Panc1 (cell line): ENCODE data around the gene RGS5. TPM values are rescaled to one million over a fixed set of nuclear protein-coding genes. Genes with fewer than 3 reads are reported as not detected.

Source experiments
- ATAC-seq: fragments of 200-7000 bp; cut with Tn5 transposase; 2 replicates; pipeline ENCODE4 v1.9.1; 2020; ENCODE audit warnings: mild to moderate bottlenecking, moderate library complexity
- BruUV-seq: library from RNA; stranded (reverse); fragments of 400-500 nt; replicated peaks from 2 replicates; lab custom pipeline; 2021; lab: Mats Ljungman, UMichigan
- CTCF ChIA-PET: fragments of 300-600 bp; sonication (Branson Sonifier 250); formaldehyde crosslinking; loops from one replicate; lab custom pipeline; 2022; ENCODE audit warnings: antibody characterized with exemption; lab: Charles Lee
- POLR2A ChIA-PET: fragments of 300-600 bp; sonication (Branson Sonifier 250); formaldehyde crosslinking; loops from one replicate; lab custom pipeline; 2022; ENCODE audit warnings: antibody characterized with exemption; lab: Charles Lee
- DNase-seq: peaks from one replicate; pipeline ENCODE4 v3.0.0-alpha.2; 2010; ENCODE audit warnings: low read depth, low spot score
- H3K27ac ChIP-seq: 2 replicates; pipeline ENCODE4 v1.5.1; 2011; ENCODE audit warnings: mild to moderate bottlenecking, low read length, inconsistent platforms
- H3K27me3 ChIP-seq: fragments of 200-500 bp; sonication (Bioruptor generic); 2 replicates; pipeline ENCODE4 v1.6.0; 2014; ENCODE audit warnings: low read length, inconsistent platforms; ENCODE audit not compliant: control insufficient read depth, insufficient read depth
- H3K36me3 ChIP-seq: fragments of 200-500 bp; sonication (Bioruptor generic); 2 replicates; pipeline ENCODE4 v1.5.1; 2014; ENCODE audit warnings: inconsistent platforms, mild to moderate bottlenecking, low read length, moderate library complexity; ENCODE audit not compliant: control insufficient read depth, insufficient read depth
- H3K4me1 ChIP-seq: 2 replicates; pipeline ENCODE4 v1.5.1; 2011; ENCODE audit warnings: inconsistent platforms, mild to moderate bottlenecking, low read length, moderate library complexity; ENCODE audit not compliant: control insufficient read depth, insufficient read depth
- H3K4me3 ChIP-seq, 2 experiments: 2 replicates each; pipeline ENCODE4 v1.5.1; 2011 to 2012; ENCODE audit warnings: low read depth in 2 of 2, low read length in 2 of 2, mild to moderate bottlenecking in 2 of 2, inconsistent platforms in 1 of 2, moderate library complexity in 1 of 2
- H3K9me3 ChIP-seq: fragments of 200-500 bp; sonication (Bioruptor generic); 2 replicates; pipeline ENCODE4 v1.5.1; 2014; ENCODE audit warnings: low read depth, mild to moderate bottlenecking, inconsistent platforms, low read length, moderate library complexity; ENCODE audit not compliant: control insufficient read depth, insufficient read depth
- POLR2AphosphoS5 ChIP-seq: IDR thresholded peaks from 2 replicates; pipeline ENCODE4 v1.6.1; 2012; ENCODE audit warnings: mild to moderate bottlenecking, low read depth, low read length, moderate library complexity
- SIN3A ChIP-seq: IDR thresholded peaks from 2 replicates; pipeline ENCODE4 v1.6.1; 2012; ENCODE audit warnings: low read depth, mild to moderate bottlenecking, low read length, moderate library complexity, borderline replicate concordance; ENCODE audit not compliant: insufficient read depth
- TCF7L2 ChIP-seq: IDR thresholded peaks from 2 replicates; pipeline ENCODE4 v1.6.1; 2011; ENCODE audit warnings: mild to moderate bottlenecking, low read depth, low read length, inconsistent platforms
- in situ Hi-C: cut with HindIII; loops from 2 replicates; pipeline ENCODE4 v1.10.0; 2016; ENCODE audit warnings: low sequenced_read_pairs, low pct_unique_long_range_greater_than_20kb
- intact Hi-C: fragments of 100-400 bp; cut with micrococcal nuclease; formaldehyde crosslinking; loops from one replicate; pipeline ENCODE4 v1.10.0; 2022; ENCODE audit not compliant: unreplicated experiment
- total RNA-seq: library from RNA; stranded (reverse); gene quantifications from one replicate; pipeline ENCODE4 v1.2.1, GENCODE V29; 2021; ENCODE audit not compliant: unreplicated experiment
- TF ChIP-seq, protein P1 (sequence below), 2 experiments: IDR thresholded peaks; 2 replicates each; pipeline ENCODE4 v1.6.1; 2011 to 2012; ENCODE audit warnings: low read depth in 2 of 2, control low read depth in 1 of 2, low read length in 1 of 2, mild to moderate bottlenecking in 1 of 2, moderate library complexity in 1 of 2; ENCODE audit not compliant: insufficient read depth in 1 of 2
- TF ChIP-seq, protein P2 (sequence below): fragments of 450-650 bp; IDR thresholded peaks from 2 replicates; pipeline ENCODE4 v1.5.1; 2017; ENCODE audit warnings: mild to moderate bottlenecking

Gene RGS5
- total RNA-seq, 1 experiment from 2014 or later, result 1.5 TPM

DNA sequence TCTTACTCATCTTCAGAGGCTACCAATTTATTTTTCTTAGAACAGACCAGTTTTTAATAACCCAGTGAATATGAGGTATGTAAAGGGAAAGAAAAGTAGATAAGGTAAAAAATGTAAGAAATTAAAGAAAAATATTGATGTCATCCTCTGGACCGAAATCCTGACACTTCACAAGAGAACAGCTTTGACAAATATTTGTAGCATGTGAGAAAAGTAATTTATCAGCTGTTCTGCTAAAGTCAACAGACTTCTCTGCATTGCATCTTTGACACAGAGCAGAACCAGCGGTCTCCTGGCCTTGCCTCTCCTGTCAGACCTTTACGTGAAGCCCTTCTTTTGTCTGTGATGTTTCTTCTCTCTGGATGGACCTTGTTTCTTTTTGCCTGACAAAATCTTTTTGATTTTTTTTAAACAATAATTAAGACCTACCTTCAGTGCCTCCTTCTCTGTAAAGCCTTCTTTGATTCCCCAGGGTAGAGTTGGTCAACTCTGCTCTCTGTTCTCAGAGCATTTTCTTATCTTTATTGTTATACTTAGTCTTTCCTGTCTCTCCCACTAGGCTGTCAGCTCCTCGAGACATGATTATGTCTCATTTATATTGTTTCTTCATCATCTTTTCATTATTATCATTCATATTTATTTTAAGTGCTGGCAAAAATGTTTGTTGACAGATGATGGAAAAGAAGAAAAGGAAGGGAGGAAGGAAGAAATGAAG lies 98.2 kb downstream of the RGS5 start:
- DNase-seq (no peak), ATAC-seq (no peak)
- no peak overlapping the region for H3K27ac ChIP-seq
- no peak overlapping the region for H3K4me3 ChIP-seq
- no peak for TF ChIP-seq POLR2AphosphoS5
- TF ChIP-seq, protein P1, sequence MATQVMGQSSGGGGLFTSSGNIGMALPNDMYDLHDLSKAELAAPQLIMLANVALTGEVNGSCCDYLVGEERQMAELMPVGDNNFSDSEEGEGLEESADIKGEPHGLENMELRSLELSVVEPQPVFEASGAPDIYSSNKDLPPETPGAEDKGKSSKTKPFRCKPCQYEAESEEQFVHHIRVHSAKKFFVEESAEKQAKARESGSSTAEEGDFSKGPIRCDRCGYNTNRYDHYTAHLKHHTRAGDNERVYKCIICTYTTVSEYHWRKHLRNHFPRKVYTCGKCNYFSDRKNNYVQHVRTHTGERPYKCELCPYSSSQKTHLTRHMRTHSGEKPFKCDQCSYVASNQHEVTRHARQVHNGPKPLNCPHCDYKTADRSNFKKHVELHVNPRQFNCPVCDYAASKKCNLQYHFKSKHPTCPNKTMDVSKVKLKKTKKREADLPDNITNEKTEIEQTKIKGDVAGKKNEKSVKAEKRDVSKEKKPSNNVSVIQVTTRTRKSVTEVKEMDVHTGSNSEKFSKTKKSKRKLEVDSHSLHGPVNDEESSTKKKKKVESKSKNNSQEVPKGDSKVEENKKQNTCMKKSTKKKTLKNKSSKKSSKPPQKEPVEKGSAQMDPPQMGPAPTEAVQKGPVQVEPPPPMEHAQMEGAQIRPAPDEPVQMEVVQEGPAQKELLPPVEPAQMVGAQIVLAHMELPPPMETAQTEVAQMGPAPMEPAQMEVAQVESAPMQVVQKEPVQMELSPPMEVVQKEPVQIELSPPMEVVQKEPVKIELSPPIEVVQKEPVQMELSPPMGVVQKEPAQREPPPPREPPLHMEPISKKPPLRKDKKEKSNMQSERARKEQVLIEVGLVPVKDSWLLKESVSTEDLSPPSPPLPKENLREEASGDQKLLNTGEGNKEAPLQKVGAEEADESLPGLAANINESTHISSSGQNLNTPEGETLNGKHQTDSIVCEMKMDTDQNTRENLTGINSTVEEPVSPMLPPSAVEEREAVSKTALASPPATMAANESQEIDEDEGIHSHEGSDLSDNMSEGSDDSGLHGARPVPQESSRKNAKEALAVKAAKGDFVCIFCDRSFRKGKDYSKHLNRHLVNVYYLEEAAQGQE (IDR thresholded peaks at IDR 0.05; ENCODE audit: insufficient read depth in 1 of 2, low read depth in 2 of 2, low read length in 1 of 2), result no peak
- TF ChIP-seq, protein P2, sequence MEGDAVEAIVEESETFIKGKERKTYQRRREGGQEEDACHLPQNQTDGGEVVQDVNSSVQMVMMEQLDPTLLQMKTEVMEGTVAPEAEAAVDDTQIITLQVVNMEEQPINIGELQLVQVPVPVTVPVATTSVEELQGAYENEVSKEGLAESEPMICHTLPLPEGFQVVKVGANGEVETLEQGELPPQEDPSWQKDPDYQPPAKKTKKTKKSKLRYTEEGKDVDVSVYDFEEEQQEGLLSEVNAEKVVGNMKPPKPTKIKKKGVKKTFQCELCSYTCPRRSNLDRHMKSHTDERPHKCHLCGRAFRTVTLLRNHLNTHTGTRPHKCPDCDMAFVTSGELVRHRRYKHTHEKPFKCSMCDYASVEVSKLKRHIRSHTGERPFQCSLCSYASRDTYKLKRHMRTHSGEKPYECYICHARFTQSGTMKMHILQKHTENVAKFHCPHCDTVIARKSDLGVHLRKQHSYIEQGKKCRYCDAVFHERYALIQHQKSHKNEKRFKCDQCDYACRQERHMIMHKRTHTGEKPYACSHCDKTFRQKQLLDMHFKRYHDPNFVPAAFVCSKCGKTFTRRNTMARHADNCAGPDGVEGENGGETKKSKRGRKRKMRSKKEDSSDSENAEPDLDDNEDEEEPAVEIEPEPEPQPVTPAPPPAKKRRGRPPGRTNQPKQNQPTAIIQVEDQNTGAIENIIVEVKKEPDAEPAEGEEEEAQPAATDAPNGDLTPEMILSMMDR, result no peak
- TF ChIP-seq SIN3A, result no peak
- no peak for TF ChIP-seq TCF7L2
- in situ Hi-C loops, result no loop called here
- intact Hi-C loops, result no loop called here
- no peaks in the 10 kb centered on the region for H3K4me1 ChIP-seq
- BruUV-seq, result no TSS peak
- CTCF ChIA-PET, result no interaction called here
- H3K9me3 ChIP-seq, result no peaks in the 10 kb centered on the region
- H3K27me3 ChIP-seq, result no peaks in the 10 kb centered on the region
- no peaks in the 10 kb centered on the region for H3K36me3 ChIP-seq
- POLR2A ChIA-PET, result no interaction called here

DNA sequence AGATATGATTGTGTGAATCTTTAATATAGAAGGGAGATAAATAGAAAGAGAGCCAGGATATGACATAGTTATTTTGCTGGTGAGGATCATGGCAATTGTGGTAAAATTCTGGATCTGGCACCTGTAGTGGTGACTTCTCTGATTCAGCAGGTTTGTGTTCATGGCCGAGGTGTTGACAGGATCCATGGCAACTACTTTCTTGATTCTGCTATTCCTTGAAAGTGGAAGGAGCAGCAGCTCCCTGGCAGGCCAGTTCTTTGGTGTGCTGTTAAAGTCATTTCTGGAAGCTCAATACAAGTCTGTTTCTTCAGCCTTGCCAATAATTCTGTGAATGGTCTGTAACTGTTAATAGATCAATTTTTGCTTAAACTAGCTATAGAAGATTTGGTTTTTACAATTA lies 100.1 kb downstream of the RGS5 start:
- Histone ChIP-seq H3K27ac (no peak overlapping the region), H3K9me3 (no peaks in the 10 kb centered on the region), H3K4me1 (no peaks in the 10 kb centered on the region), H3K27me3 (no peaks in the 10 kb centered on the region), H3K36me3 (no peaks in the 10 kb centered on the region), H3K4me3 (no peak overlapping the region)
- intact Hi-C loops, result no loop called here
- POLR2A ChIA-PET, result no interaction called here
- no peak for DNase-seq
- no TSS peak for BruUV-seq
- TF ChIP-seq POLR2AphosphoS5, result no peak
- no peak for TF ChIP-seq SIN3A
- TF ChIP-seq TCF7L2, result no peak
- TF ChIP-seq, protein P2, result no peak
- TF ChIP-seq, protein P1 (IDR thresholded peaks at IDR 0.05; ENCODE audit: insufficient read depth in 1 of 2, low read depth in 2 of 2, low read length in 1 of 2), result no peak
- in situ Hi-C loops, result no loop called here
- no peak for ATAC-seq
- CTCF ChIA-PET, result no interaction called here
